ENCODE results near the gene CLIP4. TPM values are rescaled to one million over a fixed set of nuclear protein-coding genes. Genes with fewer than 3 reads are reported as not detected.

Gene CLIP4
- total RNA-seq, 4 donors from 2014 or later, result 11.9 to 37.8 (median 22.5) TPM

GRCh38 chr2:29073933-29074332 is 41.3 kb upstream of the CLIP4 start:
- in situ Hi-C loops (cut with MboI; ENCODE audit: low pct_ligation_motif_present in 1 of 4, low pct_unique_long_range_greater_than_20kb in 1 of 4, low sequenced_read_pairs in 3 of 4) (no loop called here), intact Hi-C loops (cut with DNase I; ENCODE audit: low total_unique reads) (no loop called here)
- H3K27ac ChIP-seq, result no peak overlapping the region
- H3K9me3 ChIP-seq, result no peaks in the 10 kb centered on the region
- H3K4me1 ChIP-seq, result no peaks in the 10 kb centered on the region
- DNase-seq, result no peak
- H3K36me3 ChIP-seq, result no peaks in the 10 kb centered on the region
- WGBS, 2 donors (ENCODE audit: low coverage in 1 of 2), result 60 to 69% methylated on average over 1 to 4 of the region's 4 CpGs
- H3K4me3 ChIP-seq, result no peak overlapping the region
- H3K27me3 ChIP-seq, result no peaks in the 10 kb centered on the region
- TF ChIP-seq POLR2A (IDR thresholded peaks at IDR 0.05), result no peak
- TF ChIP-seq EP300 (IDR thresholded peaks at IDR 0.05; ENCODE audit: low read depth), result no peak
- no peak for TF ChIP-seq CTCF (IDR thresholded peaks at IDR 0.05)
- TF ChIP-seq POLR2AphosphoS5 (IDR thresholded peaks at IDR 0.05), result no peak

GRCh38 chr2:29074411-29074810 is 40.8 kb upstream of the CLIP4 start, which contains the start of gene PCARE:
Gene PCARE, minus strand, starts transcription at chr2:29074523. Its CDS starts 262 bp downstream, at chr2:29074261.
- intact Hi-C loops (cut with DNase I; ENCODE audit: low total_unique reads), result no loop called here
- Histone ChIP-seq H3K4me3 (no peak within 1 kb of the TSS), H3K4me1 (no peaks in the 10 kb centered on the region), H3K9me3 (no peaks in the 10 kb centered on the region), H3K36me3 (no peaks in the 10 kb centered on the region), H3K27ac (no peak within 1 kb of the TSS), H3K27me3 (no peaks in the 10 kb centered on the region)
- TF ChIP-seq CTCF (IDR thresholded peaks at IDR 0.05) (no peak), POLR2AphosphoS5 (IDR thresholded peaks at IDR 0.05) (no peak), POLR2A (IDR thresholded peaks at IDR 0.05) (no peak), EP300 (IDR thresholded peaks at IDR 0.05; ENCODE audit: low read depth) (no peak)
- in situ Hi-C loops (cut with MboI; ENCODE audit: low pct_ligation_motif_present in 1 of 4, low pct_unique_long_range_greater_than_20kb in 1 of 4, low sequenced_read_pairs in 3 of 4), result no loop called here
- 75 to 89% methylated on average over 4 to 8 of the region's 8 CpGs for WGBS, 2 donors (ENCODE audit: low coverage in 1 of 2)
- no peak for DNase-seq

- Histone ChIP-seq H3K27me3 (no peaks in the 10 kb centered on the region), H3K4me3 (no peak overlapping the region), H3K4me1 (no peaks in the 10 kb centered on the region), H3K9me3 (no peaks in the 10 kb centered on the region), H3K36me3 (no peaks in the 10 kb centered on the region), H3K27ac (peak overlapping the region in 1 of 4 donors; percentile 11)
- TF ChIP-seq POLR2AphosphoS5 (IDR thresholded peaks at IDR 0.05) (no peak), POLR2A (IDR thresholded peaks at IDR 0.05) (no peak)
- WGBS, 2 donors (ENCODE audit: low coverage in 1 of 2), result 45 to 53% methylated on average over 7 to 14 of the region's 14 CpGs
- no peak for DNase-seq
- intact Hi-C loops (cut with DNase I; ENCODE audit: low total_unique reads), result no loop called here
- in situ Hi-C loops (cut with MboI; ENCODE audit: low pct_ligation_motif_present in 1 of 4, low pct_unique_long_range_greater_than_20kb in 1 of 4, low sequenced_read_pairs in 3 of 4), result no loop called here
These were observed 39.1 kb upstream of the CLIP4 start for GRCh38 chr2:29075894-29076705.

- Histone ChIP-seq H3K27me3 (no peaks in the 10 kb centered on the region), H3K4me1 (no peaks in the 10 kb centered on the region), H3K9me3 (no peaks in the 10 kb centered on the region), H3K27ac (no peak overlapping the region), H3K36me3 (no peaks in the 10 kb centered on the region), H3K4me3 (no peak overlapping the region)
- in situ Hi-C loops (cut with MboI; ENCODE audit: low pct_ligation_motif_present in 1 of 4, low pct_unique_long_range_greater_than_20kb in 1 of 4, low sequenced_read_pairs in 3 of 4), result no loop called here
- DNase-seq, result no peak
- 91% methylated on average over 7 of the region's 7 CpGs; no CpG with 5 or more reads in 1 of the 2 donors for WGBS, 2 donors (ENCODE audit: low coverage in 1 of 2)
- no peak for TF ChIP-seq EP300 (IDR thresholded peaks at IDR 0.05; ENCODE audit: low read depth)
- no peak for TF ChIP-seq POLR2AphosphoS5 (IDR thresholded peaks at IDR 0.05)
- no peak for TF ChIP-seq CTCF (IDR thresholded peaks at IDR 0.05)
- TF ChIP-seq POLR2A (IDR thresholded peaks at IDR 0.05), result no peak
- intact Hi-C loops (cut with DNase I; ENCODE audit: low total_unique reads), result no loop called here
These were observed 35.3 kb upstream of the CLIP4 start for GRCh38 chr2:29079887-29080286.

Data from transverse colon (tissue), 4 donors.